ENCODE measurements around the gene TAF6.

DNA sequence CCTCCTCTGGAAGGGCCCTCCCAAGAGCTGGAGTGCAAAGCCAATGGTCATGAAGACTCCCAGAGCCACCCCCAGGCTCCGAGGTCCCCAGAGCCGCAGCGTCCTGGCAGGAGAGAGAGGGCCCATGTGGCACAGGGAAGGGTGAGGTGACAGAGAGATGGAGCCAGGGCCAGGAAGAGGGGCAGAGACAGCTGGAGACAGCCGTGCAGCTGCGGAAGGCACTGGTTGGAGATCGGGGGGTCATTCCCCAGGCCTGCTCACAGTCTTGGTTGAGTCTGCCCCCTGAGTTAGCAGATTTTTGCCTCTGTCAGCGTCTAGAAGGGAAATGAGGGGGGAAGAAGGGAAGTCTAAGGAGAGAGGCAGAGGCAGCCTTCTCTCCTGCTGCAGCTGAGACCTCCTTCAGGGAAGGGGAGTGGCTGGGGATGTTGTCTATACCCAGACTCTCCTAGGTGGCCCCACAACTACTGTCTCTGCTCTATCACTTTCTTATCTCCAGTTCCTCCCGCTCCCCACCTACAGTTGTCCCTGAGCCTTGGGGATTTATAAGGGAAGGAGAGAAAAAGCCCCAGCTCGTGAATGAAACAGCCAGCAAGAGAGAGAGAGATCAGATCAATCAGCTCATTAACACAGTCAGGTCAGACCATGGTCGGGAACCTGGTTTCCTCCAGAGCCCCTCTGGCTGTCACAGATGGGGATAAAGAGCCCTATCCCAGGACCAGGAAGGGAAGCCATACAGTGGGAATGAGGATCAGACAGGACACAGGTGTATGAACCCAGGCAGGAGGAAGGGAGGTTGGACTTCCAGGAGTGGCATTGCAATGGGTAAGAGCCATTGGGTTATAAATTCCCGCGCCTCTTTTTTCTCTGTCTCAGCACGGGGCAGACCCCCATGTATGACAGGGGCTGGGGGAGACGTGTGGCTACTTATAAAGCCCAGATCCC is 48.1 kb upstream of the TAF6 start:
- no peak for TF ChIP-seq RAD21 (IDR thresholded peaks at IDR 0.05; ENCODE audit: low read depth)
- no peak for TF ChIP-seq YY1 (IDR thresholded peaks at IDR 0.05; ENCODE audit: low read depth)
- TF ChIP-seq MAX (IDR thresholded peaks at IDR 0.05), result no peak
- TF ChIP-seq EGR1 (IDR thresholded peaks at IDR 0.05), result no peak
- no peak for TF ChIP-seq TEAD4 (IDR thresholded peaks at IDR 0.05)
- TF ChIP-seq REST (IDR thresholded peaks at IDR 0.05; ENCODE audit: low read depth), result no peak
- TF ChIP-seq CREB1 (IDR thresholded peaks at IDR 0.05; ENCODE audit: low read depth), result no peak
- TF ChIP-seq EP300 (IDR thresholded peaks at IDR 0.05; ENCODE audit: borderline replicate concordance), result no peak
- no peak for TF ChIP-seq TCF12 (IDR thresholded peaks at IDR 0.05; ENCODE audit: low read depth)
- TF ChIP-seq FOXM1 (IDR thresholded peaks at IDR 0.05; ENCODE audit: borderline replicate concordance, low read depth), result no peak
- no peak for TF ChIP-seq NFIC (IDR thresholded peaks at IDR 0.05)
- TF ChIP-seq USF1 (IDR thresholded peaks at IDR 0.05), result no peak
- TF ChIP-seq CEBPB (IDR thresholded peaks at IDR 0.05), result no peak
- no peak for TF ChIP-seq TAF1 (IDR thresholded peaks at IDR 0.05; ENCODE audit: low read depth)
